ENCODE data around the gene GTF2IRD1.

GTF2IRD1 gene

GRCh38 chr7:74587435-74588126, 133.9 kb downstream of the GTF2IRD1 start:
- Histone ChIP-seq H3K27ac (no peak overlapping the region), H3K36me3 (peaks cover 39% of the 10 kb centered on the region), H3K27me3 (ENCODE audit: insufficient read depth, low read depth, severe bottlenecking) (no peaks in the 10 kb centered on the region), H3K4me3 (ENCODE audit: low read depth, low read length) (no peak overlapping the region), H3K9me3 (ENCODE audit: severe bottlenecking) (no peaks in the 10 kb centered on the region)
- no peak for DNase-seq
- no peak for TF ChIP-seq CTCF (IDR thresholded peaks at IDR 0.05; ENCODE audit: low read depth, low read length)

GRCh38 chr7:74590813-74591212, 137.1 kb downstream of the GTF2IRD1 start:
- no peaks in the 10 kb centered on the region for H3K27me3 ChIP-seq (ENCODE audit: insufficient read depth, low read depth, severe bottlenecking)
- no peak overlapping the region for H3K27ac ChIP-seq
- TF ChIP-seq CTCF (IDR thresholded peaks at IDR 0.05; ENCODE audit: low read depth, low read length): no peak
- DNase-seq: no peak
- H3K36me3 ChIP-seq: peaks cover 62% of the 10 kb centered on the region
- no peaks in the 10 kb centered on the region for H3K9me3 ChIP-seq (ENCODE audit: severe bottlenecking)
- H3K4me3 ChIP-seq (ENCODE audit: low read depth, low read length): no peak overlapping the region

- peaks cover 93% of the 10 kb centered on the region for H3K36me3 ChIP-seq
- no peaks in the 10 kb centered on the region for H3K27me3 ChIP-seq (ENCODE audit: insufficient read depth, low read depth, severe bottlenecking)
- H3K27ac ChIP-seq: no peak overlapping the region
- TF ChIP-seq CTCF (IDR thresholded peaks at IDR 0.05; ENCODE audit: low read depth, low read length): no peak
- no peak overlapping the region for H3K4me3 ChIP-seq (ENCODE audit: low read depth, low read length)
- DNase-seq: no peak
- no peaks in the 10 kb centered on the region for H3K9me3 ChIP-seq (ENCODE audit: severe bottlenecking)
Observed at GRCh38 chr7:74598558-74598957, 144.9 kb downstream of the GTF2IRD1 start.

- Histone ChIP-seq H3K4me3 (ENCODE audit: low read depth, low read length) (no peak overlapping the region), H3K9me3 (ENCODE audit: severe bottlenecking) (no peaks in the 10 kb centered on the region), H3K27ac (no peak overlapping the region), H3K36me3 (peaks cover 90% of the 10 kb centered on the region), H3K27me3 (ENCODE audit: insufficient read depth, low read depth, severe bottlenecking) (no peaks in the 10 kb centered on the region)
- no peak for TF ChIP-seq CTCF (IDR thresholded peaks at IDR 0.05; ENCODE audit: low read depth, low read length)
- DNase-seq: no peak
Observed at GRCh38 chr7:74599244-74599643, 145.5 kb downstream of the GTF2IRD1 start.

- Histone ChIP-seq H3K27me3 (ENCODE audit: insufficient read depth, low read depth, severe bottlenecking) (no peaks in the 10 kb centered on the region), H3K36me3 (peaks cover 59% of the 10 kb centered on the region), H3K27ac (peak overlapping the region; percentile 87), H3K9me3 (ENCODE audit: severe bottlenecking) (no peaks in the 10 kb centered on the region), H3K4me3 (ENCODE audit: low read depth, low read length) (no peak overlapping the region)
- no peak for TF ChIP-seq CTCF (IDR thresholded peaks at IDR 0.05; ENCODE audit: low read depth, low read length)
- no peak for DNase-seq
Observed at GRCh38 chr7:74604326-74605020, 150.8 kb downstream of the GTF2IRD1 start.

All from WERI-Rb-1 (cell line).